GM12878 (cell line): ENCODE data around the gene LMO2.

Experiments used
- HCFC1 ChIP-seq: fragments of 150-350 bp; IDR thresholded peaks from 2 replicates; pipeline ENCODE4 v1.6.1; 2014; ENCODE audit warnings: low read length
- MAX ChIP-seq: IDR thresholded peaks from 2 replicates; pipeline ENCODE4 v1.6.1; 2012; ENCODE audit warnings: low read depth, low read length, improper control_type of control experiment
- RCOR1 ChIP-seq: conservative IDR thresholded peaks from 2 replicates; pipeline ENCODE4 v1.6.1; 2012; ENCODE audit warnings: low read depth, low read length, improper control_type of control experiment
- TF ChIP-seq, protein P1 (sequence below), 3 experiments: IDR thresholded peaks in 2 of 3; conservative IDR thresholded peaks in 1 of 3; 2 replicates each; pipeline ENCODE4 v1.5.1; 2011; ENCODE audit warnings: low read depth in 3 of 3, low read length in 3 of 3, mild to moderate bottlenecking in 3 of 3, control low read depth in 2 of 3, moderate library complexity in 2 of 3, inconsistent platforms in 1 of 3, mixed read lengths in 1 of 3; ENCODE audit not compliant: control insufficient read depth in 2 of 3, insufficient read depth in 1 of 3; ENCODE audit errors: extremely low read depth in 1 of 3

DNA sequence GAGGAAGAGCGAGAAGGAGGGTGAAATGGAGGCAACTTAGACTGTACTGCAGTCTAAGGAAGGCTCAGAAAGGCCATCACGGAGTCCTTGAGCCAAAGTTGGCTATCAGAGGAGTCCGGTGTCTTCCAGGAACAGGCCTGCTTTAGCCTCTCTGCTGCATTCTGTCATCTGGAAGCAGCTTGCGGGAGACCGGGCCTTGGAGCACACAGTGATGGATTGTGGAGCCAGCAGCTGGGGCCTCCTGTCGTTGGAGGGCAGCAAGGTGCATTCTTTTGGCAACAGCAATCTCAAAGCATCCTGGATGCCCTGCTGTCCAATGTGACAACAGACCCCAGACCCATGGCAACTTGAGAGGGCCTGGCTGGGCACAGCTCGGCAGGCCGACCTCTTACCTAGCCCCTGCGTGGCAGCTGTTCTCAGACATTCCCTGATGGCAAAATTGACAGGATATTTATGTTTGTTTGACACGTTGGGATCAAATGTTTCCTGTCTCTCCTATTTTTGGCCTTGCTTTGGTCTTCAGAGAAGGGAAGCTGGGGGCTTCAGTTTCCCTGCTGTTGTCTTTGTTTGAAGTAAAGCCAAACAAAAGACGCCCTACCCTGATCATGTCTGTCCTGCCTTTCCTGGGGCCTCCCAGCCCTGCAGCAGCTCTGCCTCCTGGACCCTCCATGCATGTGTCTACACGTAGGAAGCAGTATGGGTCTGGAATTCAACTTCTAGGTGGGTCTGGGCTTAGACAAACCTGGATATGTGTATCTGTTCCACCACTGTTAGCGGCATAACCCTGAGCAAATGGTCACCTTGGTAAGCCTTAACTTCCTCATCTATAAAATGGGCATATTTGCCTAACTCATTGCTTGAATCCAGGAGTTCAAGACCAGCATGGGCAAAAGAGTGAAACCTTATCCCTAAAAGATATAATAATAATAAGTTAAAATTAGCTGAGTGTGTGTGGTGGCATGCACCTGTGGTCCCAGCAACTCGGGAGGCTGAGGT lies 43.9 kb upstream of the LMO2 start:
- TF ChIP-seq HCFC1 (no peak), RCOR1 (no peak), MAX (no peak)
- TF ChIP-seq, protein P1, sequence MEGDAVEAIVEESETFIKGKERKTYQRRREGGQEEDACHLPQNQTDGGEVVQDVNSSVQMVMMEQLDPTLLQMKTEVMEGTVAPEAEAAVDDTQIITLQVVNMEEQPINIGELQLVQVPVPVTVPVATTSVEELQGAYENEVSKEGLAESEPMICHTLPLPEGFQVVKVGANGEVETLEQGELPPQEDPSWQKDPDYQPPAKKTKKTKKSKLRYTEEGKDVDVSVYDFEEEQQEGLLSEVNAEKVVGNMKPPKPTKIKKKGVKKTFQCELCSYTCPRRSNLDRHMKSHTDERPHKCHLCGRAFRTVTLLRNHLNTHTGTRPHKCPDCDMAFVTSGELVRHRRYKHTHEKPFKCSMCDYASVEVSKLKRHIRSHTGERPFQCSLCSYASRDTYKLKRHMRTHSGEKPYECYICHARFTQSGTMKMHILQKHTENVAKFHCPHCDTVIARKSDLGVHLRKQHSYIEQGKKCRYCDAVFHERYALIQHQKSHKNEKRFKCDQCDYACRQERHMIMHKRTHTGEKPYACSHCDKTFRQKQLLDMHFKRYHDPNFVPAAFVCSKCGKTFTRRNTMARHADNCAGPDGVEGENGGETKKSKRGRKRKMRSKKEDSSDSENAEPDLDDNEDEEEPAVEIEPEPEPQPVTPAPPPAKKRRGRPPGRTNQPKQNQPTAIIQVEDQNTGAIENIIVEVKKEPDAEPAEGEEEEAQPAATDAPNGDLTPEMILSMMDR (IDR thresholded peaks at IDR 0.05 in 2 of 3, conservative IDR thresholded peaks at IDR 0.05 in 1 of 3; ENCODE audit: control insufficient read depth in 2 of 3, extremely low read depth in 1 of 3, insufficient read depth in 1 of 3, low read depth in 3 of 3, low read length in 3 of 3): no peak
